ENCODE results near the gene PTPRQ. TPM values are rescaled to one million over a fixed set of nuclear protein-coding genes. Genes with fewer than 3 reads are reported as not detected.

Gene PTPRQ
- total RNA-seq, 5 donors from 2014 or later (not counting 1 experiment from before 2014, with no cell fraction given) = not detected

GRCh38 chr12:80681786-80682185 is 237.8 kb downstream of the PTPRQ start:
- DNase-seq (no peak), ATAC-seq (replicated peaks in 1 of 4) (no peak)
- WGBS (ENCODE audit: insufficient coverage) = no CpG with 5 or more reads among the region's 3 CpGs
- Mint-ChIP-seq H3K27ac (no peak overlapping the region), H3K27me3 (no peaks in the 10 kb centered on the region), H3K36me3 (no peaks in the 10 kb centered on the region), H3K4me3 (no peak overlapping the region), H3K9me3 (peaks cover 0 to 10% (median 1%) of the 10 kb centered on the region in 3 donors), H3K4me1 (no peaks in the 10 kb centered on the region)
- Histone ChIP-seq H3K36me3 (ENCODE audit: control insufficient read depth in 2 of 2, extremely low read depth in 1 of 2, insufficient read depth in 1 of 2, low read length in 1 of 2) (no peaks in the 10 kb centered on the region), H3K4me1 (ENCODE audit: control insufficient read depth in 1 of 2, extremely low read depth in 1 of 2, insufficient read depth in 2 of 2, low read length in 2 of 2) (no peaks in the 10 kb centered on the region), H3K27me3 (replicated peaks in 1 of 2; ENCODE audit: control insufficient read depth in 2 of 2, extremely low read depth in 1 of 2, insufficient read depth in 2 of 2, low read length in 1 of 2) (no peaks in the 10 kb centered on the region), H3K9me3 (no peaks in the 10 kb centered on the region), H3K27ac (ENCODE audit: low read length) (no peak overlapping the region), H3K4me3 (ENCODE audit: control insufficient read depth in 1 of 2, extremely low read depth in 1 of 2, low read length in 1 of 2) (no peak overlapping the region)
- POLR2A ChIA-PET = interaction anchor here in 1 of 2 donors (0.5 kb wide), 1 partner anchor 209 kb away, joined by 3 read pairs; no protein-coding TSS in a partner anchor
- CTCF ChIA-PET = no interaction called here

GRCh38 chr12:80684077-80684495 is 240.1 kb downstream of the PTPRQ start:
- 20% methylated on average over 1 of the region's 7 CpGs for whole genome bisulfite sequencing (ENCODE audit: insufficient coverage)
- Mint-ChIP-seq H3K4me3 (no peak overlapping the region), H3K36me3 (no peaks in the 10 kb centered on the region), H3K4me1 (no peaks in the 10 kb centered on the region), H3K27me3 (no peaks in the 10 kb centered on the region), H3K27ac (no peak overlapping the region), H3K9me3 (peaks cover 0 to 10% (median 2%) of the 10 kb centered on the region in 3 donors)
- Histone ChIP-seq H3K4me3 (ENCODE audit: control insufficient read depth in 1 of 2, extremely low read depth in 1 of 2, low read length in 1 of 2) (no peak overlapping the region), H3K9me3 (no peaks in the 10 kb centered on the region), H3K27ac (ENCODE audit: low read length) (no peak overlapping the region), H3K36me3 (ENCODE audit: control insufficient read depth in 2 of 2, extremely low read depth in 1 of 2, insufficient read depth in 1 of 2, low read length in 1 of 2) (no peaks in the 10 kb centered on the region), H3K27me3 (replicated peaks in 1 of 2; ENCODE audit: control insufficient read depth in 2 of 2, extremely low read depth in 1 of 2, insufficient read depth in 2 of 2, low read length in 1 of 2) (no peaks in the 10 kb centered on the region), H3K4me1 (ENCODE audit: control insufficient read depth in 1 of 2, extremely low read depth in 1 of 2, insufficient read depth in 2 of 2, low read length in 2 of 2) (no peaks in the 10 kb centered on the region)
- ATAC-seq (replicated peaks in 1 of 4) (no peak), DNase-seq (no peak)
- ChIA-PET POLR2A (no interaction called here), CTCF (no interaction called here)

GRCh38 chr12:80690090-80690489 is 246.1 kb downstream of the PTPRQ start:
- DNase-seq (no peak), ATAC-seq (replicated peaks in 1 of 4) (no peak)
- H3K36me3 ChIP-seq (ENCODE audit: control insufficient read depth in 2 of 2, extremely low read depth in 1 of 2, insufficient read depth in 1 of 2, low read length in 1 of 2) = no peaks in the 10 kb centered on the region
- no peak overlapping the region for H3K4me3 ChIP-seq (ENCODE audit: control insufficient read depth in 1 of 2, extremely low read depth in 1 of 2, low read length in 1 of 2)
- POLR2A ChIA-PET = no interaction called here
- peaks cover 0 to 10% (median 2%) of the 10 kb centered on the region in 3 donors for H3K9me3 Mint-ChIP-seq
- H3K9me3 ChIP-seq = no peaks in the 10 kb centered on the region
- CTCF ChIA-PET = no interaction called here
- H3K27ac Mint-ChIP-seq = no peak overlapping the region
- H3K4me3 Mint-ChIP-seq = no peak overlapping the region
- WGBS (ENCODE audit: insufficient coverage) = no CpG with 5 or more reads among the region's 1 CpG
- H3K4me1 ChIP-seq (ENCODE audit: control insufficient read depth in 1 of 2, extremely low read depth in 1 of 2, insufficient read depth in 2 of 2, low read length in 2 of 2) = no peaks in the 10 kb centered on the region
- no peaks in the 10 kb centered on the region for H3K4me1 Mint-ChIP-seq
- no peaks in the 10 kb centered on the region for H3K36me3 Mint-ChIP-seq
- no peak overlapping the region for H3K27ac ChIP-seq (ENCODE audit: low read length)
- H3K27me3 Mint-ChIP-seq = no peaks in the 10 kb centered on the region
- H3K27me3 ChIP-seq (replicated peaks in 1 of 2; ENCODE audit: control insufficient read depth in 2 of 2, extremely low read depth in 1 of 2, insufficient read depth in 2 of 2, low read length in 1 of 2) = no peaks in the 10 kb centered on the region

- Histone ChIP-seq H3K27me3 (replicated peaks in 1 of 2; ENCODE audit: control insufficient read depth in 2 of 2, extremely low read depth in 1 of 2, insufficient read depth in 2 of 2, low read length in 1 of 2) (no peaks in the 10 kb centered on the region), H3K4me1 (ENCODE audit: control insufficient read depth in 1 of 2, extremely low read depth in 1 of 2, insufficient read depth in 2 of 2, low read length in 2 of 2) (no peaks in the 10 kb centered on the region), H3K9me3 (no peaks in the 10 kb centered on the region), H3K4me3 (ENCODE audit: control insufficient read depth in 1 of 2, extremely low read depth in 1 of 2, low read length in 1 of 2) (no peak overlapping the region), H3K27ac (ENCODE audit: low read length) (no peak overlapping the region), H3K36me3 (ENCODE audit: control insufficient read depth in 2 of 2, extremely low read depth in 1 of 2, insufficient read depth in 1 of 2, low read length in 1 of 2) (no peaks in the 10 kb centered on the region)
- peaks cover 0 to 9% (median 5%) of the 10 kb centered on the region in 3 donors for H3K9me3 Mint-ChIP-seq
- no peak for ATAC-seq (replicated peaks in 1 of 4)
- H3K36me3 Mint-ChIP-seq = no peaks in the 10 kb centered on the region
- no peaks in the 10 kb centered on the region for H3K4me1 Mint-ChIP-seq
- H3K27me3 Mint-ChIP-seq = no peaks in the 10 kb centered on the region
- no peak overlapping the region for H3K4me3 Mint-ChIP-seq
- no peak for DNase-seq
- no peak overlapping the region for H3K27ac Mint-ChIP-seq
- ChIA-PET CTCF (no interaction called here), POLR2A (no interaction called here)
- no CpG with 5 or more reads among the region's 2 CpGs for WGBS (ENCODE audit: insufficient coverage)
These were observed 246.5 kb downstream of the PTPRQ start for GRCh38 chr12:80690513-80690912.

- H3K27ac Mint-ChIP-seq = no peak overlapping the region
- H3K9me3 Mint-ChIP-seq = peaks cover 0 to 3% (median 0%) of the 10 kb centered on the region in 3 donors
- DNase-seq (no peak), ATAC-seq (replicated peaks in 1 of 4) (no peak)
- POLR2A ChIA-PET = no interaction called here
- H3K4me1 Mint-ChIP-seq = no peaks in the 10 kb centered on the region
- no peaks in the 10 kb centered on the region for H3K36me3 ChIP-seq (ENCODE audit: control insufficient read depth in 2 of 2, extremely low read depth in 1 of 2, insufficient read depth in 1 of 2, low read length in 1 of 2)
- no peak overlapping the region for H3K4me3 Mint-ChIP-seq
- no peak overlapping the region for H3K27ac ChIP-seq (ENCODE audit: low read length)
- no CpG with 5 or more reads among the region's 1 CpG for WGBS (ENCODE audit: insufficient coverage)
- H3K4me3 ChIP-seq (ENCODE audit: control insufficient read depth in 1 of 2, extremely low read depth in 1 of 2, low read length in 1 of 2) = no peak overlapping the region
- no peaks in the 10 kb centered on the region for H3K36me3 Mint-ChIP-seq
- no peaks in the 10 kb centered on the region for H3K4me1 ChIP-seq (ENCODE audit: control insufficient read depth in 1 of 2, extremely low read depth in 1 of 2, insufficient read depth in 2 of 2, low read length in 2 of 2)
- no peaks in the 10 kb centered on the region for H3K27me3 Mint-ChIP-seq
- H3K9me3 ChIP-seq = no peaks in the 10 kb centered on the region
- CTCF ChIA-PET = no interaction called here
- no peaks in the 10 kb centered on the region for H3K27me3 ChIP-seq (replicated peaks in 1 of 2; ENCODE audit: control insufficient read depth in 2 of 2, extremely low read depth in 1 of 2, insufficient read depth in 2 of 2, low read length in 1 of 2)
These were observed 248.1 kb downstream of the PTPRQ start for GRCh38 chr12:80692114-80692513.

- Mint-ChIP-seq H3K4me1 (no peaks in the 10 kb centered on the region), H3K4me3 (no peak overlapping the region), H3K9me3 (peaks cover 0 to 5% (median 0%) of the 10 kb centered on the region in 3 donors), H3K27me3 (no peaks in the 10 kb centered on the region), H3K36me3 (no peaks in the 10 kb centered on the region), H3K27ac (no peak overlapping the region)
- ATAC-seq (replicated peaks in 1 of 4) = no peak
- WGBS (ENCODE audit: insufficient coverage) = no CpG with 5 or more reads among the region's 2 CpGs
- Histone ChIP-seq H3K27ac (ENCODE audit: low read length) (no peak overlapping the region), H3K9me3 (no peaks in the 10 kb centered on the region), H3K4me1 (ENCODE audit: control insufficient read depth in 1 of 2, extremely low read depth in 1 of 2, insufficient read depth in 2 of 2, low read length in 2 of 2) (no peaks in the 10 kb centered on the region), H3K4me3 (ENCODE audit: control insufficient read depth in 1 of 2, extremely low read depth in 1 of 2, low read length in 1 of 2) (no peak overlapping the region), H3K36me3 (ENCODE audit: control insufficient read depth in 2 of 2, extremely low read depth in 1 of 2, insufficient read depth in 1 of 2, low read length in 1 of 2) (no peaks in the 10 kb centered on the region), H3K27me3 (replicated peaks in 1 of 2; ENCODE audit: control insufficient read depth in 2 of 2, extremely low read depth in 1 of 2, insufficient read depth in 2 of 2, low read length in 1 of 2) (no peaks in the 10 kb centered on the region)
- no peak for DNase-seq
- CTCF ChIA-PET = no interaction called here
- POLR2A ChIA-PET = no interaction called here
These were observed 253.3 kb downstream of the PTPRQ start for GRCh38 chr12:80697270-80697887.

- ATAC-seq (replicated peaks in 1 of 4) (no peak), DNase-seq (no peak)
- H3K36me3 ChIP-seq (ENCODE audit: control insufficient read depth in 2 of 2, extremely low read depth in 1 of 2, insufficient read depth in 1 of 2, low read length in 1 of 2) = no peaks in the 10 kb centered on the region
- Mint-ChIP-seq H3K27ac (no peak overlapping the region), H3K4me1 (no peaks in the 10 kb centered on the region), H3K27me3 (no peaks in the 10 kb centered on the region), H3K36me3 (no peaks in the 10 kb centered on the region), H3K9me3 (peaks cover 0 to 5% (median 2%) of the 10 kb centered on the region in 3 donors), H3K4me3 (no peak overlapping the region)
- H3K9me3 ChIP-seq = no peaks in the 10 kb centered on the region
- no peak overlapping the region for H3K27ac ChIP-seq (ENCODE audit: low read length)
- WGBS (ENCODE audit: insufficient coverage) = 82% methylated on average over 5 of the region's 7 CpGs
- H3K4me1 ChIP-seq (ENCODE audit: control insufficient read depth in 1 of 2, extremely low read depth in 1 of 2, insufficient read depth in 2 of 2, low read length in 2 of 2) = no peaks in the 10 kb centered on the region
- POLR2A ChIA-PET = no interaction called here
- H3K27me3 ChIP-seq (replicated peaks in 1 of 2; ENCODE audit: control insufficient read depth in 2 of 2, extremely low read depth in 1 of 2, insufficient read depth in 2 of 2, low read length in 1 of 2) = no peaks in the 10 kb centered on the region
- CTCF ChIA-PET = no interaction called here
- no peak overlapping the region for H3K4me3 ChIP-seq (ENCODE audit: control insufficient read depth in 1 of 2, extremely low read depth in 1 of 2, low read length in 1 of 2)
These were observed 254.2 kb downstream of the PTPRQ start for GRCh38 chr12:80698256-80698655.

All from T-cell (primary cell).